ENCODE data around the gene MOK.
"Not testable (repeated sequence)": the region's sequence is repeated elsewhere in the genome, so short reads cannot be mapped to it uniquely, and the experiment has no call there.

The MOK gene

DNA sequence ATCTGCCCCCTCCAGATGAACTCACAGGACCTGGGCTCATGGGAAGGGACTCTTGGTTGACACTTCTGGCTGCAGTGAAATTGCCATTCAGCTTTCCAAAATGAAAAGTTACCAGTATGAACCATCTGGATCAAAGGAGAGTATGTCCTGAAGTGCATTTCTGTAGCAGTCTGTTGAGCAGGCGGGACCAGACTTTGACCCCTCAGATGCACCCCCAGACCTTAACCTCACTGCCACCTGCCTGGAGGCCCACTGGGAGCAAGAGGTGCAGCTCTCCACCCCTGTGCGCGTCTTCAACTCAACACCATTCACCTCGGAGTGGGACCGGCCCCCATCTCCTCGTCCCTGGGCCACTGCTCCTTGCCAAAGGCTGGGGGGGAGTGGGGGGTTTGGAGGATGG is 55.0 kb downstream of the MOK start:
- DNase-seq (ENCODE audit: low read depth) = no peak
- no peak overlapping the region for H3K4me3 ChIP-seq (ENCODE audit: control insufficient read depth, low read depth, low read length)
- TF ChIP-seq, protein P1, sequence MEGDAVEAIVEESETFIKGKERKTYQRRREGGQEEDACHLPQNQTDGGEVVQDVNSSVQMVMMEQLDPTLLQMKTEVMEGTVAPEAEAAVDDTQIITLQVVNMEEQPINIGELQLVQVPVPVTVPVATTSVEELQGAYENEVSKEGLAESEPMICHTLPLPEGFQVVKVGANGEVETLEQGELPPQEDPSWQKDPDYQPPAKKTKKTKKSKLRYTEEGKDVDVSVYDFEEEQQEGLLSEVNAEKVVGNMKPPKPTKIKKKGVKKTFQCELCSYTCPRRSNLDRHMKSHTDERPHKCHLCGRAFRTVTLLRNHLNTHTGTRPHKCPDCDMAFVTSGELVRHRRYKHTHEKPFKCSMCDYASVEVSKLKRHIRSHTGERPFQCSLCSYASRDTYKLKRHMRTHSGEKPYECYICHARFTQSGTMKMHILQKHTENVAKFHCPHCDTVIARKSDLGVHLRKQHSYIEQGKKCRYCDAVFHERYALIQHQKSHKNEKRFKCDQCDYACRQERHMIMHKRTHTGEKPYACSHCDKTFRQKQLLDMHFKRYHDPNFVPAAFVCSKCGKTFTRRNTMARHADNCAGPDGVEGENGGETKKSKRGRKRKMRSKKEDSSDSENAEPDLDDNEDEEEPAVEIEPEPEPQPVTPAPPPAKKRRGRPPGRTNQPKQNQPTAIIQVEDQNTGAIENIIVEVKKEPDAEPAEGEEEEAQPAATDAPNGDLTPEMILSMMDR (IDR thresholded peaks at IDR 0.05; ENCODE audit: control insufficient read depth, insufficient read depth, low read depth, low read length, missing control alignments) = no peak

DNA sequence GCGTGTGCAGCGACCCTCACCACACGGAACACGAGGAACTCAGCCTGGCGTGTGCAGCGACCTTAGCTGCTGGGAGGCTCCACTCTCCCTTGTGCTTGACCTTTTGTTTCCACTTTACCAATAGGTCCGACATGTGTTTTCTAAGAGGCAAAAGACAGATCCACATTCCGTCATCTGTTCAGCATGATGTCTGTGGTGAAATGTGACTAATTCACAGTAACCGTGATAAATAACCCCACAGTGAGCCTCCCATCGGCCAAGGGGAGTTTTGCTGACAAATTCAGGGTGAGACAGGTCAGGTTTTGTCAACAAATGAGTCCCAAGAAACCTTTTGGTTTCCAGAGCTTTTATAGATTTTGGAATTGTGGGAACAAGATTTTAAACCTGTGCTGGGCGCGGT is 55.9 kb downstream of the MOK start:
- TF ChIP-seq, protein P1 (IDR thresholded peaks at IDR 0.05; ENCODE audit: control insufficient read depth, insufficient read depth, low read depth, low read length, missing control alignments) = no peak
- DNase-seq (ENCODE audit: low read depth) = no peak
- no peak overlapping the region for H3K4me3 ChIP-seq (ENCODE audit: control insufficient read depth, low read depth, low read length)

DNA sequence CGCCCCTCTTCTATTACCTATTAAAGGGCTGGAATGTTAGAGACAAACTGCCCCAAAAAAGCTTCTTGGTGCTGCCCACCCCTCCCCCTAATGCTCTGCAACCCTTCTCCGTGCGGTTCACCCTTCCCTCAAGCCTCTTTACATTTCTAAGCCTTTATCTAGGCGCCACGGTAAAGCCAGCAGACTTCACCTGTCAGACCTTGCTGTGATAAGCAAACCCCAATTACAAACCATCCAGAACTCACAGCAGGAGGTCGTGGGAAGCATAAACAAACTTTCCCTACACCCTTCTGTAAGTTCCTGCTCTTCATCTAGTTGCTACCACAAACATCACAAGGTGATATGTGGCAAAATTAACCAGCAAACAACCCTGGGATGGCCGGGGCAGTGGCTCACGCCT is 56.8 kb downstream of the MOK start:
- no peak overlapping the region for H3K4me3 ChIP-seq (ENCODE audit: control insufficient read depth, low read depth, low read length)
- TF ChIP-seq, protein P1 (IDR thresholded peaks at IDR 0.05; ENCODE audit: control insufficient read depth, insufficient read depth, low read depth, low read length, missing control alignments) = no peak
- no peak for DNase-seq (ENCODE audit: low read depth)

DNA sequence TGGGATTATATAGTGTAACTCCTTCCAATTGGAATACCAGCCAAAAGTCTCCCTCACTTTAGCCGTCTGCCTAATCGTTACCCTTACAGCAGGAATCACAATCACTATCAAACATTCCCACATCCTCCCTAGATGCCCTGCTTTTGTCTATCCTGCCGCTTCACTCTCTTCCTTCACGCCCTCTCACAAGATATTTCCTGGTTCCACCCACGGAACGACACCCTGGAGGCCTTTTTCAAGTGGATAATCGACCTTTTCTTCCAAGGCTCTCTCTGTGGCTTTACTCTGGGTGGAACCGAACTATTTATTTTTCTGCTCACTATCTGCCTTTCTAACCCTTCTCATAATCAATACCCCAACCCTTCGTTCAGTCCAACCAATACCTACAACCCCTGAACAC is 58.9 kb downstream of the MOK start:
- no peak for DNase-seq (ENCODE audit: low read depth)
- TF ChIP-seq, protein P1 (IDR thresholded peaks at IDR 0.05; ENCODE audit: control insufficient read depth, insufficient read depth, low read depth, low read length, missing control alignments) = no peak
- no peak overlapping the region for H3K4me3 ChIP-seq (ENCODE audit: control insufficient read depth, low read depth, low read length)

DNA sequence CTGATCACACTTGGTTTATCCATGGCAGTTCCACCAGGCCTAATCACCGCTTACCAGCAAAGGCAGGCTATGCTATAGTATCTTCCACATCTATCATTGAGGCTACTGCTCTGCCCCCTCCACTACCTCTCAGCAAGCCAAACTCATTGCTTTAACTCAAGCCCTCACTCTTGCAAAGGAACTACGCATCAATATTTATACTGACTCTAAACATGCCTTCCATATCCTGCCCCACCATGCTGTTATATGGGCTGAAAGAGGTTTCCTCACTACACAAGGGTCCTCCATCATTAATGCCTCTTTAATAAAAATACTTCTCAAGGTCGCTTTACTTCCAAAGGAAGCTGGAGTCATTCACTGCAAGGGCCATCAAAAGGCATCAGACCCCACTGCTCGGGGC is 61.2 kb downstream of the MOK start:
- not testable (repeated sequence) for DNase-seq (ENCODE audit: low read depth); H3K4me3 ChIP-seq (ENCODE audit: control insufficient read depth, low read depth, low read length)

DNA sequence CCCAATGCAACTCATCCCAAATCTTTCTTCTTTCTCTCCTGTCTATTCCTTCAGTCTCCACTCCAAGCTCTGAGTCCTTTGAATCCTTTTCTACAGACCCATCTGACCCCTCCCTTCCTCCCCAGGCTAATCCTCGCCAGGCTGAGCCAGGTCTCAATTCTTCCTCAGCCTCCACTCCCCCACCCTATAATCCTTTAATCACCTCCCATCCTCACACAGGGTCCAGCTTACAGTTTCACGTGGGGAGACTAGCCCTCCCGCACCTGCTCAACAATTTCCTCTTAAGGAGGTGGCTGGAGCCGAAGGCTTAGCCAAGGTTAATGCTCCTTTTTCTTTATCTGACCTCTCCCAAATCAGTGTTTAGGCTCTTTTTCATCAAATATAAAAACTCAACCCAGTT is 63.8 kb downstream of the MOK start:
- TF ChIP-seq, protein P1 (IDR thresholded peaks at IDR 0.05; ENCODE audit: control insufficient read depth, insufficient read depth, low read depth, low read length, missing control alignments) = no peak

DNA sequence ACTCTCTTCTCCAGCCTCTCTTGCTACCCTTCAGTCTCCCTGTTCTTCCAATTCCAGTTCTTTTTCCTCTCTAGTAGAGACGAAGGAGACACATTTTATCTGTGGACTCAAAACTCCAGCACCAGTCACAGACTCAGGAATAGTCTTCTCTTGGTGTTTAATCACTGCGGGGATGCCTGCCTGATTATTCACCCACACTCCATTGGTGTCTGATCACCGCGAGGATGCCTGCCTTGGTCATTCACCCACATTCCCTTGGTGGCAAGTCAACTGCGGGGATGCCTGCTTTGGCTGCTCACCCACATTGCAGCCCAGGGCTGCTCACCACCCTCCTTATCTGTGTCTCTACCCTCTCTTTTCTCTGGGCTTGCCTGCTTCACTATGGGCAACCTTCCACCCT is 64.5 kb downstream of the MOK start:
- not testable (repeated sequence) for H3K4me3 ChIP-seq (ENCODE audit: control insufficient read depth, low read depth, low read length); DNase-seq (ENCODE audit: low read depth)

More for the DNA sequence above, 63.8 kb downstream of the MOK start:
- DNase-seq (ENCODE audit: low read depth) = no peak
- H3K4me3 ChIP-seq (ENCODE audit: control insufficient read depth, low read depth, low read length) = no peak overlapping the region

DNA sequence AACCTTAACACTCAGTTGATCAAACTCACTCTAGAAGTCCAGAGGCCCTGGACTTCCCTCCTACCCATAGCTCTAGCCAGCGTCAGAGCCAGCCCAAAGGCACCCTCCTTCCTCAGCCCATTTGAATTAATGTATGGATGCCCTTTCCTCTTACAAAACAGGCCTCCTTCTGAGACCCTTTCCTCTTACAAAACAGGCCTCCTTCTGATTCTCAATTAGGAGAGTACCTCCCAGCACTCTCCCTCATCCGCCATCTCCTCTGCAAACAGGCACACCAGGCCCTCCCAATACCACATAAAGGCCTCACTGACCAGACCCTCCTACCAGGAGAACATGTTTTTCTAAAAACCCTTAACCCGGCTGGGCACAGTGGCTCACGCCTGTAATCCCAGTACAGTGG is 65.7 kb downstream of the MOK start:
- TF ChIP-seq, protein P1 (IDR thresholded peaks at IDR 0.05; ENCODE audit: control insufficient read depth, insufficient read depth, low read depth, low read length, missing control alignments) = no peak
- no peak for DNase-seq (ENCODE audit: low read depth)
- H3K4me3 ChIP-seq (ENCODE audit: control insufficient read depth, low read depth, low read length) = no peak overlapping the region
